A172 (cell line): ENCODE measurements around the gene MAP2K1. TPM values are rescaled to one million over a fixed set of nuclear protein-coding genes. Genes with fewer than 3 reads are reported as not detected.
"Not testable (repeated sequence)": the region's sequence is repeated elsewhere in the genome, so short reads cannot be mapped to it uniquely, and the experiment has no call there.

Source experiments
- DNase-seq: peaks from one replicate; pipeline ENCODE4 v3.0.0-alpha.2; 2015; ENCODE audit warnings: low spot score
- total RNA-seq: library from RNA; depleted of rRNA; stranded (reverse); fragments of >200 nt; shearing (Covaris generic); gene quantifications from 2 replicates; pipeline ENCODE4 v1.2.3, GENCODE V29; 2014

The MAP2K1 gene
- total RNA-seq, 1 experiment from 2014 or later: 48.2 TPM

GRCh38 chr15:66476535-66476934 is 89.8 kb downstream of the MAP2K1 start:
- no peak for DNase-seq

GRCh38 chr15:66477011-66477410 is 90.3 kb downstream of the MAP2K1 start:
- no peak for DNase-seq

GRCh38 chr15:66480267-66480666 is 93.6 kb downstream of the MAP2K1 start:
- DNase-seq: no peak

GRCh38 chr15:66481107-66481856 is 94.6 kb downstream of the MAP2K1 start:
- DNase-seq: no peak

- DNase-seq: no peak
Observed at GRCh38 chr15:66482539-66482938, 95.8 kb downstream of the MAP2K1 start.

- peak; percentile 58 for DNase-seq
Observed at GRCh38 chr15:66483131-66483566, 96.4 kb downstream of the MAP2K1 start.

GRCh38 chr15:66484539-66485112 is 97.9 kb downstream of the MAP2K1 start:
- no peak for DNase-seq

- DNase-seq: no peak
Observed at GRCh38 chr15:66486887-66487286, 100.2 kb downstream of the MAP2K1 start.

GRCh38 chr15:66488525-66488924 is 101.8 kb downstream of the MAP2K1 start:
- no peak for DNase-seq

GRCh38 chr15:66489179-66489791 is 102.6 kb downstream of the MAP2K1 start:
- no peak for DNase-seq

- DNase-seq: no peak
Observed at GRCh38 chr15:66491846-66492245, 105.1 kb downstream of the MAP2K1 start.

GRCh38 chr15:66494262-66494661 is 107.5 kb downstream of the MAP2K1 start:
- no peak for DNase-seq

GRCh38 chr15:66496951-66497501 is 110.3 kb downstream of the MAP2K1 start:
- DNase-seq: no peak

GRCh38 chr15:66497502-66498455 is 111.1 kb downstream of the MAP2K1 start, which contains the start of gene SNAPC5:
SNAPC5 (minus strand) TSS chr15:66497762; CDS start chr15:66497731, 31 bp downstream.
- DNase-seq: peak; percentile 80

GRCh38 chr15:66498501-66499386 is 112.0 kb downstream of the MAP2K1 start:
- DNase-seq: no peak

GRCh38 chr15:66500346-66500745 is 113.6 kb downstream of the MAP2K1 start:
- not testable (repeated sequence) for DNase-seq

GRCh38 chr15:66502491-66502890 is 115.8 kb downstream of the MAP2K1 start:
- no peak for DNase-seq

GRCh38 chr15:66503041-66503648 is 116.4 kb downstream of the MAP2K1 start:
- DNase-seq: not testable (repeated sequence)

GRCh38 chr15:66503780-66504562 is 117.3 kb downstream of the MAP2K1 start:
- DNase-seq: no peak
